ENCODE results near the gene CRLF1.

Gene CRLF1

GRCh38 chr19:18566953-18567352, 39.6 kb downstream of the CRLF1 start:
- H2BK15ac ChIP-seq (replicated peaks; ENCODE audit: low read depth) = no peak overlapping the region
- H2BK5ac ChIP-seq (ENCODE audit: low read length) = no peak overlapping the region
- H3K9ac ChIP-seq (ENCODE audit: low read length) = no peak overlapping the region
- H3K56ac ChIP-seq (ENCODE audit: low read length) = no peak overlapping the region
- H3K23ac ChIP-seq (ENCODE audit: low read length) = no peak overlapping the region
- no peak overlapping the region for H2BK120ac ChIP-seq (ENCODE audit: low read depth, low read length)
- no peak overlapping the region for H3K27ac ChIP-seq (ENCODE audit: low read depth, low read length)
- no peak for DNase-seq
- no peaks in the 10 kb centered on the region for H3K79me1 ChIP-seq (ENCODE audit: low read length)
- no peak overlapping the region for H2AK5ac ChIP-seq (ENCODE audit: low read length)
- H4K8ac ChIP-seq (ENCODE audit: low read depth, low read length) = no peak overlapping the region
- no peaks in the 10 kb centered on the region for H3K4me1 ChIP-seq (ENCODE audit: control insufficient read depth, low read depth, low read length)
- WGBS (ENCODE audit: extremely low coverage, insufficient coverage, low lambda C conversion rate) = no CpG with 5 or more reads among the region's 8 CpGs
- H3K4ac ChIP-seq (ENCODE audit: low read depth, low read length) = no peak overlapping the region
- no peaks in the 10 kb centered on the region for H3K27me3 ChIP-seq (ENCODE audit: insufficient read depth, low read length, poor library complexity)
- H3K36me3 ChIP-seq (ENCODE audit: control insufficient read depth, insufficient read depth, low read length) = peaks cover 12% of the 10 kb centered on the region
- peaks cover 2% of the 10 kb centered on the region for H3K79me2 ChIP-seq (ENCODE audit: control insufficient read depth, insufficient read depth, low read length)
- H3K18ac ChIP-seq (ENCODE audit: low read length) = no peak overlapping the region
- H3K4me2 ChIP-seq (ENCODE audit: low read length) = no peak overlapping the region
- H3K4me3 ChIP-seq (ENCODE audit: low read length) = no peak overlapping the region
- H4K5ac ChIP-seq (ENCODE audit: low read length) = no peak overlapping the region

GRCh38 chr19:18562086-18562485, 44.5 kb downstream of the CRLF1 start:
- WGBS (ENCODE audit: extremely low coverage, insufficient coverage, low lambda C conversion rate) = no CpG with 5 or more reads among the region's 14 CpGs
- H2BK5ac ChIP-seq (ENCODE audit: low read length) = no peak overlapping the region
- no peak overlapping the region for H3K9ac ChIP-seq (ENCODE audit: low read length)
- peaks cover 16% of the 10 kb centered on the region for H3K79me2 ChIP-seq (ENCODE audit: control insufficient read depth, insufficient read depth, low read length)
- H4K8ac ChIP-seq (ENCODE audit: low read depth, low read length) = no peak overlapping the region
- no peak overlapping the region for H3K4ac ChIP-seq (ENCODE audit: low read depth, low read length)
- H3K4me3 ChIP-seq (ENCODE audit: low read length) = no peak overlapping the region
- H3K79me1 ChIP-seq (ENCODE audit: low read length) = peaks cover 12% of the 10 kb centered on the region
- H2BK15ac ChIP-seq (replicated peaks; ENCODE audit: low read depth) = no peak overlapping the region
- H3K27ac ChIP-seq (ENCODE audit: low read depth, low read length) = no peak overlapping the region
- H4K5ac ChIP-seq (ENCODE audit: low read length) = no peak overlapping the region
- H3K27me3 ChIP-seq (ENCODE audit: insufficient read depth, low read length, poor library complexity) = no peaks in the 10 kb centered on the region
- no peak overlapping the region for H3K23ac ChIP-seq (ENCODE audit: low read length)
- peaks cover 1% of the 10 kb centered on the region for H3K4me1 ChIP-seq (ENCODE audit: control insufficient read depth, low read depth, low read length)
- no peak overlapping the region for H3K56ac ChIP-seq (ENCODE audit: low read length)
- H3K18ac ChIP-seq (ENCODE audit: low read length) = no peak overlapping the region
- no peak for DNase-seq
- no peak overlapping the region for H2BK120ac ChIP-seq (ENCODE audit: low read depth, low read length)
- H3K4me2 ChIP-seq (ENCODE audit: low read length) = no peak overlapping the region
- peaks cover 7% of the 10 kb centered on the region for H3K36me3 ChIP-seq (ENCODE audit: control insufficient read depth, insufficient read depth, low read length)
- no peak overlapping the region for H2AK5ac ChIP-seq (ENCODE audit: low read length)

GRCh38 chr19:18559685-18560084, 46.9 kb downstream of the CRLF1 start:
- WGBS (ENCODE audit: extremely low coverage, insufficient coverage, low lambda C conversion rate) = no CpG with 5 or more reads among the region's 5 CpGs
- peaks cover 16% of the 10 kb centered on the region for H3K79me2 ChIP-seq (ENCODE audit: control insufficient read depth, insufficient read depth, low read length)
- H3K9ac ChIP-seq (ENCODE audit: low read length) = no peak overlapping the region

GRCh38 chr19:18558604-18559003, 48.0 kb downstream of the CRLF1 start:
- no CpG with 5 or more reads among the region's 3 CpGs for WGBS (ENCODE audit: extremely low coverage, insufficient coverage, low lambda C conversion rate)
- DNase-seq = no peak
- no peak overlapping the region for H2BK5ac ChIP-seq (ENCODE audit: low read length)

More at GRCh38 chr19:18559685-18560084, 46.9 kb downstream of the CRLF1 start:
- Histone ChIP-seq H3K79me1 (ENCODE audit: low read length) (peaks cover 12% of the 10 kb centered on the region), H3K18ac (ENCODE audit: low read length) (no peak overlapping the region), H3K4ac (ENCODE audit: low read depth, low read length) (no peak overlapping the region), H3K4me3 (ENCODE audit: low read length) (no peak overlapping the region), H2AK5ac (ENCODE audit: low read length) (no peak overlapping the region), H4K8ac (ENCODE audit: low read depth, low read length) (no peak overlapping the region), H3K36me3 (ENCODE audit: control insufficient read depth, insufficient read depth, low read length) (peaks cover 4% of the 10 kb centered on the region), H3K27ac (ENCODE audit: low read depth, low read length) (no peak overlapping the region), H3K4me2 (ENCODE audit: low read length) (no peak overlapping the region), H2BK5ac (ENCODE audit: low read length) (no peak overlapping the region), H3K56ac (ENCODE audit: low read length) (no peak overlapping the region), H3K27me3 (ENCODE audit: insufficient read depth, low read length, poor library complexity) (no peaks in the 10 kb centered on the region), H2BK120ac (ENCODE audit: low read depth, low read length) (no peak overlapping the region), H4K5ac (ENCODE audit: low read length) (no peak overlapping the region), H3K4me1 (ENCODE audit: control insufficient read depth, low read depth, low read length) (peaks cover 1% of the 10 kb centered on the region), H2BK15ac (replicated peaks; ENCODE audit: low read depth) (no peak overlapping the region), H3K23ac (ENCODE audit: low read length) (no peak overlapping the region)
- DNase-seq = no peak

GRCh38 chr19:18558202-18558555, 48.4 kb downstream of the CRLF1 start:
- Histone ChIP-seq H2BK120ac (ENCODE audit: low read depth, low read length) (no peak overlapping the region), H3K4me2 (ENCODE audit: low read length) (peak overlapping the region; percentile 40), H3K27ac (ENCODE audit: low read depth, low read length) (no peak overlapping the region), H2BK15ac (replicated peaks; ENCODE audit: low read depth) (no peak overlapping the region), H3K56ac (ENCODE audit: low read length) (peak overlapping the region; percentile 82), H4K8ac (ENCODE audit: low read depth, low read length) (no peak overlapping the region), H3K79me1 (ENCODE audit: low read length) (peaks cover 12% of the 10 kb centered on the region), H3K79me2 (ENCODE audit: control insufficient read depth, insufficient read depth, low read length) (peaks cover 16% of the 10 kb centered on the region), H3K23ac (ENCODE audit: low read length) (no peak overlapping the region), H3K36me3 (ENCODE audit: control insufficient read depth, insufficient read depth, low read length) (peaks cover 2% of the 10 kb centered on the region), H3K4me3 (ENCODE audit: low read length) (peak overlapping the region; percentile 87), H3K9ac (ENCODE audit: low read length) (peak overlapping the region; percentile 72), H3K27me3 (ENCODE audit: insufficient read depth, low read length, poor library complexity) (no peaks in the 10 kb centered on the region), H3K18ac (ENCODE audit: low read length) (peak overlapping the region; percentile 72), H2BK5ac (ENCODE audit: low read length) (no peak overlapping the region), H4K5ac (ENCODE audit: low read length) (no peak overlapping the region), H3K4ac (ENCODE audit: low read depth, low read length) (peak overlapping the region; percentile 88), H2AK5ac (ENCODE audit: low read length) (no peak overlapping the region), H3K4me1 (ENCODE audit: control insufficient read depth, low read depth, low read length) (peaks cover 1% of the 10 kb centered on the region)
- no CpG with 5 or more reads among the region's 11 CpGs for WGBS (ENCODE audit: extremely low coverage, insufficient coverage, low lambda C conversion rate)
- DNase-seq = no peak

More at GRCh38 chr19:18558604-18559003, 48.0 kb downstream of the CRLF1 start:
- Histone ChIP-seq H3K4ac (ENCODE audit: low read depth, low read length) (no peak overlapping the region), H3K4me1 (ENCODE audit: control insufficient read depth, low read depth, low read length) (peaks cover 1% of the 10 kb centered on the region), H3K56ac (ENCODE audit: low read length) (peak overlapping the region; percentile 82), H2BK15ac (replicated peaks; ENCODE audit: low read depth) (no peak overlapping the region), H3K79me2 (ENCODE audit: control insufficient read depth, insufficient read depth, low read length) (peaks cover 16% of the 10 kb centered on the region), H3K27ac (ENCODE audit: low read depth, low read length) (no peak overlapping the region), H3K4me2 (ENCODE audit: low read length) (peak overlapping the region; percentile 40), H2AK5ac (ENCODE audit: low read length) (peak overlapping the region; percentile 14), H2BK120ac (ENCODE audit: low read depth, low read length) (no peak overlapping the region), H3K18ac (ENCODE audit: low read length) (no peak overlapping the region), H3K4me3 (ENCODE audit: low read length) (peak overlapping the region; percentile 87), H3K27me3 (ENCODE audit: insufficient read depth, low read length, poor library complexity) (no peaks in the 10 kb centered on the region), H3K36me3 (ENCODE audit: control insufficient read depth, insufficient read depth, low read length) (peaks cover 2% of the 10 kb centered on the region), H4K5ac (ENCODE audit: low read length) (no peak overlapping the region), H3K79me1 (ENCODE audit: low read length) (peaks cover 12% of the 10 kb centered on the region), H3K23ac (ENCODE audit: low read length) (no peak overlapping the region), H4K8ac (ENCODE audit: low read depth, low read length) (no peak overlapping the region), H3K9ac (ENCODE audit: low read length) (peak overlapping the region; percentile 72)

All from mesendoderm (in vitro differentiated cells).